ENCODE results near the gene RSPRY1.

GRCh38 chr16:57213462-57213861 is 27.3 kb downstream of the RSPRY1 start:
- TF ChIP-seq POLR2A (IDR thresholded peaks at IDR 0.05), result no peak
- peak in 1 of 2 donors; percentile 68 for TF ChIP-seq POLR2AphosphoS5 (IDR thresholded peaks at IDR 0.05; ENCODE audit: insufficient read depth in 1 of 2, low read depth in 1 of 2)
- TF ChIP-seq CTCF (IDR thresholded peaks at IDR 0.05), result no peak
